Neural progenitor cell (in vitro differentiated cells): ENCODE results near the gene TADA1. TPM values are rescaled to one million over a fixed set of nuclear protein-coding genes. Genes with fewer than 3 reads are reported as not detected.

Experiments
- DNase-seq: peaks from one replicate; pipeline ENCODE4 v3.0.0-alpha.2; 2016; ENCODE audit warnings: low spot score
- H2AFZ ChIP-seq: fragments of 200-600 bp; sonication (generic); replicated peaks from 2 replicates; pipeline ENCODE4 v1.6.1; 2016; ENCODE audit warnings: antibody characterized with exemption
- H3F3A ChIP-seq: fragments of 200-600 bp; sonication (generic); 2 replicates; pipeline ENCODE4 v1.6.1; 2016; ENCODE audit warnings: antibody characterized with exemption, low read depth
- H3K27ac ChIP-seq: fragments of 200-600 bp; sonication (generic); 2 replicates; pipeline ENCODE4 v1.5.1; 2016; ENCODE audit warnings: mild to moderate bottlenecking
- H3K27me3 ChIP-seq: fragments of 200-600 bp; sonication (generic); 2 replicates; pipeline ENCODE4 v1.6.1; 2016; ENCODE audit warnings: mild to moderate bottlenecking, moderate library complexity
- H3K36me3 ChIP-seq: fragments of 200-600 bp; sonication (generic); 2 replicates; pipeline ENCODE4 v1.5.1; 2016
- H3K4me1 ChIP-seq: fragments of 200-600 bp; sonication (generic); 2 replicates; pipeline ENCODE4 v1.6.1; 2016; ENCODE audit warnings: mixed run types
- H3K4me2 ChIP-seq: fragments of 200-600 bp; sonication (generic); 2 replicates; pipeline ENCODE4 v1.6.1; 2016
- H3K4me3 ChIP-seq: fragments of 200-600 bp; sonication (generic); 2 replicates; pipeline ENCODE4 v1.5.1; 2016
- H3K79me2 ChIP-seq: fragments of 200-600 bp; sonication (generic); 2 replicates; pipeline ENCODE4 v1.6.1; 2016; ENCODE audit warnings: low read depth
- H3K9ac ChIP-seq: fragments of 200-600 bp; sonication (generic); 2 replicates; pipeline ENCODE4 v1.6.1; 2016
- H3K9me3 ChIP-seq: fragments of 200-600 bp; sonication (generic); 2 replicates; pipeline ENCODE4 v1.5.1; 2016; ENCODE audit warnings: low read depth
- H4K20me1 ChIP-seq: fragments of 200-600 bp; sonication (generic); 2 replicates; pipeline ENCODE4 v1.6.1; 2016; ENCODE audit warnings: low read depth
- H3K27ac Mint-ChIP-seq: 3 replicates; pipeline ENCODE4 v1.8.0; 2021; ENCODE audit warnings: mixed read lengths
- H3K27me3 Mint-ChIP-seq: 2 replicates; pipeline ENCODE4 v1.8.0; 2022; ENCODE audit warnings: low read depth, mild to moderate bottlenecking, inconsistent platforms, moderate library complexity, mixed read lengths; ENCODE audit not compliant: insufficient read depth
- H3K36me3 Mint-ChIP-seq: 3 replicates; pipeline ENCODE4 v1.8.0; 2021; ENCODE audit warnings: mixed read lengths
- H3K4me1 Mint-ChIP-seq: 3 replicates; pipeline ENCODE4 v1.8.0; 2021; ENCODE audit warnings: mixed read lengths
- H3K4me3 Mint-ChIP-seq: 3 replicates; pipeline ENCODE4 v1.8.0; 2021; ENCODE audit warnings: mild to moderate bottlenecking, moderate library complexity, mixed read lengths
- H3K9me3 Mint-ChIP-seq: 3 replicates; pipeline ENCODE4 v1.8.0; 2020; ENCODE audit warnings: mixed read lengths
- CTCF ChIP-seq: fragments of 200-600 bp; sonication (generic); IDR thresholded peaks from 2 replicates; pipeline ENCODE4 v1.5.1; 2017; ENCODE audit warnings: antibody characterized with exemption, mild to moderate bottlenecking
- EZH2 ChIP-seq: fragments of 200-600 bp; sonication (generic); IDR thresholded peaks from 2 replicates; pipeline ENCODE4 v1.6.1; 2017; ENCODE audit warnings: antibody characterized with exemption, mild to moderate bottlenecking, moderate library complexity
- EZH2phosphoT487 ChIP-seq: fragments of 200-600 bp; sonication (generic); IDR thresholded peaks from 2 replicates; pipeline ENCODE4 v1.6.1; 2017; ENCODE audit warnings: antibody characterized with exemption
- total RNA-seq: library from RNA; depleted of rRNA; stranded (reverse); fragments of >200 nt; gene quantifications from 2 replicates; pipeline ENCODE4 v1.2.3, GENCODE V29; 2015; ENCODE audit warnings: low replicate concordance

The TADA1 gene
- total RNA-seq, 1 donor from 2014 or later, result 54.4 TPM

- peaks cover 72% of the 10 kb centered on the region for H3K36me3 Mint-ChIP-seq
Measured at GRCh38 chr1:166849135-166849534, 26.9 kb downstream of the TADA1 start.

DNA sequence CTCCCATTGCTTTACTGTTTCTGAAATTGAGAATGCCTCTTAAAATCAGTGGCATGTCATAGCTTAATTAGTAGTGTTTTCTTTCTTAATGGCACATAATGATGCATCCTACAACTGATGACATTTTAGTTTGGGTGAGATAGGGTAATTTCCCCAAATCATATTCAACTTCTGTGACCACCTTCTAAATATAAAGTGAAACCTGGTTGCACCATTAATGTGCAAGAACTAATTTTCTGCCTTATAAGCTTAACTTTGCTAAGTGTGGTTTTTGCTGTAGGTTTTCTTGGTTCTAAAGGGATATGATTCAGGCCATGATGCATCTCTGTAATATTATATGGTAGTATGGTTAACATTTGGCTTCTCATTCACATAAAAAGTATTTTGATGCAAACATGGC, 27.9 kb downstream of the TADA1 start:
- H3K4me3 Mint-ChIP-seq, result no peak overlapping the region
- no peaks in the 10 kb centered on the region for H3K9me3 ChIP-seq
- H4K20me1 ChIP-seq, result peaks cover 80% of the 10 kb centered on the region
- peaks cover 69% of the 10 kb centered on the region for H3K36me3 Mint-ChIP-seq
- peaks cover 9% of the 10 kb centered on the region for H3F3A ChIP-seq
- no peak overlapping the region for H3K4me2 ChIP-seq
- no peaks in the 10 kb centered on the region for H3K9me3 Mint-ChIP-seq
- no peak for DNase-seq
- no peak overlapping the region for H3K27ac Mint-ChIP-seq
- peaks cover 22% of the 10 kb centered on the region for H3K36me3 ChIP-seq
- H2AFZ ChIP-seq, result no peak overlapping the region
- peaks cover 12% of the 10 kb centered on the region for H3K4me1 Mint-ChIP-seq
- no peak overlapping the region for H3K4me3 ChIP-seq
- H3K9ac ChIP-seq, result no peak overlapping the region
- no peaks in the 10 kb centered on the region for H3K27me3 Mint-ChIP-seq
- no peak overlapping the region for H3K27ac ChIP-seq
- no peak for TF ChIP-seq EZH2phosphoT487
- H3K27me3 ChIP-seq, result no peaks in the 10 kb centered on the region
- peaks cover 14% of the 10 kb centered on the region for H3K4me1 ChIP-seq
- peaks cover 90% of the 10 kb centered on the region for H3K79me2 ChIP-seq

More at GRCh38 chr1:166849135-166849534, 26.9 kb downstream of the TADA1 start:
- Mint-ChIP-seq H3K9me3 (no peaks in the 10 kb centered on the region), H3K27ac (no peak overlapping the region), H3K27me3 (no peaks in the 10 kb centered on the region), H3K4me1 (peaks cover 5% of the 10 kb centered on the region), H3K4me3 (no peak overlapping the region)
- no peaks in the 10 kb centered on the region for H3K9me3 ChIP-seq
- peaks cover 79% of the 10 kb centered on the region for H4K20me1 ChIP-seq
- H3K4me1 ChIP-seq, result peaks cover 14% of the 10 kb centered on the region
- DNase-seq, result no peak
- H3K36me3 ChIP-seq, result peaks cover 22% of the 10 kb centered on the region
- no peak overlapping the region for H2AFZ ChIP-seq
- no peak overlapping the region for H3K4me3 ChIP-seq
- H3F3A ChIP-seq, result peaks cover 18% of the 10 kb centered on the region
- TF ChIP-seq EZH2 (no peak), EZH2phosphoT487 (no peak), CTCF (no peak)
- H3K9ac ChIP-seq, result no peak overlapping the region
- no peak overlapping the region for H3K27ac ChIP-seq
- H3K27me3 ChIP-seq, result no peaks in the 10 kb centered on the region
- H3K79me2 ChIP-seq, result peaks cover 80% of the 10 kb centered on the region
- H3K4me2 ChIP-seq, result no peak overlapping the region

DNA sequence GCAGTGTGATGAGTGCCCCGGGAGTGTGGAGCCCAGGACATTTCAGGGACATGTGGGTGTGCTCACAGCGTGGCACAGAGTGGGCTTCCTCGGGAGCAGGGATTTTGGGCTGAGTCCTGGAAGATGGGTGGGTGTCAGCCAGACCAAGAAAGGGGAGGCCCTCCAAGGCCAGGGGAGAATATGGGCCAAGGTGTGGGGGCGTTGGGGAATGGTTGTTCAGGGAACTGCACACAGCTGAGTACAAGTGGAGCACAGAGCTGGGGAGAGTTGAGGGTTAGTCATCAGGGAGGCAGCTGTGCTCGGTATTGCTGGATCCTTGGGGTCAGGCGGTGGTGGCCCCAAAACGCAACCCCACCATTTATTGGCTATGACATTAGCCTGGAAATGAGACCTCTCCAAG, 31.3 kb downstream of the TADA1 start:
- DNase-seq, result no peak
- Histone ChIP-seq H3K4me2 (no peak overlapping the region), H3K4me1 (peaks cover 9% of the 10 kb centered on the region), H3K4me3 (no peak overlapping the region), H3K9ac (no peak overlapping the region), H3K27me3 (no peaks in the 10 kb centered on the region), H4K20me1 (peaks cover 67% of the 10 kb centered on the region), H3K9me3 (no peaks in the 10 kb centered on the region), H3K79me2 (peaks cover 90% of the 10 kb centered on the region), H3K36me3 (peaks cover 15% of the 10 kb centered on the region), H2AFZ (no peak overlapping the region), H3F3A (no peaks in the 10 kb centered on the region), H3K27ac (no peak overlapping the region)
- TF ChIP-seq EZH2, result no peak
- Mint-ChIP-seq H3K4me1 (peaks cover 18% of the 10 kb centered on the region), H3K36me3 (peaks cover 58% of the 10 kb centered on the region), H3K27me3 (no peaks in the 10 kb centered on the region), H3K27ac (no peak overlapping the region), H3K4me3 (no peak overlapping the region), H3K9me3 (no peaks in the 10 kb centered on the region)

DNA sequence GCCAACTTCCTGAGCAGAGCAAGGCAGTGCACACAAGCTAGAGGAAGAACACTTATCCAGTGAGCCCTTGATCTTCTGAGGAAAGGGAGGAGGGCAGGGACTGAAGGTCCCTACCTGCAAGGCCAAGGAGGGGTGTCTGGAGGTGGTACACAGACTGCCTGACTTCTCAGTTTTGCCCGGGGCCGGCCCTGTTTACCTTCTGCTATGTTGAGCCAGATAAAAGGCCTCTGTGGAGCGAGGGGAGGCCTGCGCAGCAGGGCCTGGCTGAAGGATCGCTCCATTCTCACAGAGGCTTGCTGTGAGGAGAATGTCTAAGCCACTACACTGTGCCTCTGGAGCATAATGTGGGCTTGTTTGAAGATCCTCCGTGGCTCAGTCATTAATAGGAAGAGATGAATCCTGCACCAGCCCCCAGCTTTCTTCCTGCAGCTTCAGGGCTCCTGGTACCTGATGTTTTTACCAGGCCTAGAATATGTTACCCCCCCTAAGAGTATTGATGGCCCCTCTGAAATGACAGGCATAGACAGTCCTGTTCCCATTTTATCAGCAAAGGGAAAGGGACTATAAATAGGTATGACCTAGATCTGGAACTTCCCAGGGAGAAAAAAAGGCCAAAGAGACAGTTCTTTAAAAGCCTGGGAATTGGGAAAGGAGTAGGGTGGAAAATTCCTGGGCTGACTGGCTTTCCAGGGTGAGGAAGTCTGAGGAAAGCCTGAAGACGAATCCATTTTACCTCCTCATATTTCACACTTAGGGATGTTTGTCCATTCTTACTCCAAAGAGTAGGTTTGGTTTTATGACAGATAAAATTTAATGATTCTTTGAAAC, 32.1 kb downstream of the TADA1 start:
- H4K20me1 ChIP-seq, result peaks cover 62% of the 10 kb centered on the region
- H3K27me3 Mint-ChIP-seq, result peaks cover under 1% of the 10 kb centered on the region
- no peak overlapping the region for H3K27ac ChIP-seq
- H3K79me2 ChIP-seq, result peaks cover 87% of the 10 kb centered on the region
- peaks cover 19% of the 10 kb centered on the region for H3K4me1 Mint-ChIP-seq
- peaks cover 9% of the 10 kb centered on the region for H3K4me1 ChIP-seq
- peak overlapping the region; percentile 82 for H3K27ac Mint-ChIP-seq
- no peak overlapping the region for H3K4me3 Mint-ChIP-seq
- no peak for DNase-seq
- no peak overlapping the region for H2AFZ ChIP-seq
- no peak for TF ChIP-seq EZH2
- no peak for TF ChIP-seq CTCF
- no peak for TF ChIP-seq EZH2phosphoT487
- H3K9me3 ChIP-seq, result no peaks in the 10 kb centered on the region
- H3K9ac ChIP-seq, result no peak overlapping the region
- peaks cover 15% of the 10 kb centered on the region for H3K36me3 ChIP-seq
- no peaks in the 10 kb centered on the region for H3K9me3 Mint-ChIP-seq
- no peak overlapping the region for H3K4me2 ChIP-seq
- peaks cover 50% of the 10 kb centered on the region for H3K36me3 Mint-ChIP-seq
- H3K4me3 ChIP-seq, result no peak overlapping the region
- H3F3A ChIP-seq, result peaks cover 1% of the 10 kb centered on the region
- H3K27me3 ChIP-seq, result no peaks in the 10 kb centered on the region
